IPS-NIHi7 (cell line): ENCODE data around the gene GASK1A.
"Not testable (repeated sequence)": the region's sequence is repeated elsewhere in the genome, so short reads cannot be mapped to it uniquely, and the experiment has no call there.

Experiments used
- DNase-seq: peaks from one replicate; pipeline ENCODE4 v3.0.0; 2012; ENCODE audit warnings: mixed read lengths; ENCODE audit errors: extremely low spot score

Gene GASK1A

DNA sequence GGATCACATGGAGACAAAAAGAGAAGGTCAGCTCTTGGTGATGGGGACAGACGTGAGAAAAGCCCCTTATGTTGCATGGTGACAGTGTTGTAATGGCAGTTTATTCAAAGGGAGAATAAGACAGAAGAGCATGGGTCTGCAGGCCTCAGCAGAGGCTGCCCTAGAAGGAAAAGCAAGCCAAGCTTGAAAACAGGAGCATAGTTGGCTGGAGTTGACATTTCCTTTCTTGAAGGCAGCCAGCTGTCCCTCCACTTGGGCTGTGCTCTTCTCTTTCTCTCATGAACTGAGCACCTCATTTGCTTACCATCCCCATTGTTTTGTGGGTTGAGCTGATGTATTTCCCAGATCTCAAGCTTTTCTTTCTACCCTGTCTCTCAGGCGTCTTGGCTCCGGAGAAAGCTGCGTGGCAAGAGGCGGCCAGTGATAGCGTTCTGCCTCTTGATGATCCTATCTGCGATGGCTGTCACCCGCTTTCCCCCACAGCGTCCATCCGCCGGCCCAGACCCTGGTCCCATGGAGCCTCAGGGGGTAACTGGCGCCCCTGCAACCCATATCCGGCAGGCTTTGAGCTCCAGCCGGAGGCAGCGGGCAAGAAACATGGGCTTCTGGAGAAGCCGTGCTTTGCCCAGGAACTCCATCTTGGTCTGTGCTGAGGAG is 52.9 kb downstream of the GASK1A start:
- no peak for DNase-seq

DNA sequence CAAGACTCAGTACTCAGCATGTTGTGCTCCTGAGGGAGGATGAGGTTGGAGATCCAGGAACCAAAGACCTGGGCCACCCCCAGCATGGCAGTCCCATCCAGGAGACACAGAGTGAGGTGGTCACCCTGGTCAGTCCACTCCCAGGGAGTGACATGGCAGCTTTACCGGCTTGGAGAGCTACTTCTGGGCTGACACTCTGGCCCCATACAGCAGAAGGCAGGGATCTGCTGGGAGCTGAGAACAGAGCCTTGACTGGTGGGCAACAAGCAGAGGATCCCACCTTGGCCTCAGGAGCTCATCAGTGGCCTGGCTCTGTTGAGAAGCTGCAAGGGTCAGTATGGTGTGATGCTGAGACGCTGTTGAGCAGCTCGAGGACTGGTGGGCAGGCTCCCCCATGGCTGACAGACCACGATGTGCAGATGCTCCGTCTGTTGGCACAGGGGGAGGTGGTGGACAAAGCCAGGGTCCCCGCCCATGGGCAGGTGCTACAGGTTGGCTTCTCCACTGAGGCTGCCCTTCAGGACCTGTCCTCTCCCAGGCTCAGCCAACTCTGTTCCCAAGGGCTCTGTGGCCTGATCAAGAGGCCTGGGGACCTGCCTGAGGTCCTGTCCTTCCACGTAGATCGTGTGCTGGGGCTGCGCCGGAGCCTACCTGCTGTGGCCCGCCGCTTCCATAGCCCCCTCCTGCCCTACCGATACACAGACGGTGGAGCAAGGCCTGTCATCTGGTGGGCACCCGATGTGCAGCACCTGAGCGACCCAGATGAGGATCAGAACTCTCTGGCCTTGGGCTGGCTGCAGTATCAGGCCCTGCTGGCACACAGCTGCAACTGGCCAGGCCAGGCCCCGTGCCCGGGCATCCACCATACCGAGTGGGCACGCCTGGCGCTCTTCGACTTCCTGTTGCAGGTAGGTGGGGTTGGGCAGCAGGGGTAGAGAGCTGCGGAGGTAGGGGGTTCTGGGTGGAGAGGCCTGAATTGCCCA is 53.8 kb downstream of the GASK1A start:
- no peak for DNase-seq

DNA sequence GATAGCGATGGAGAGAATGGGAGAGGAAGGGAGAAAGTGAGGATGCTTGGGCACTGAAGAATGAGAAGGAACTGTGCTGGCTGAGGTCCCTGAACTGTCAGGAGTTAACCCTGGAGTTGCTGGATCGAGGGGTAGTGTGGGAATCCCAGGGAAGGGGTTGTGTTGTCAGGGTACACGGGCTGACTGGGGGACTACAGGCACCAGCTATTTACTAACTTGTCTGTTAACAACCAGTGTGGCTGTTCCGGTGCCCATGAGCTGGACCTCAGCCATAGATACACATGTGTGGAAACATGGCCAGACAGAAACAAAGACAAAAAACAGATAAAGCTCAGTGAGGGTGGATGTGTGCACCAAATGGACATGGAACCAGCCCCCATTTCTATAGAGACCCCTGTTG is 55.1 kb downstream of the GASK1A start:
- no peak for DNase-seq

DNA sequence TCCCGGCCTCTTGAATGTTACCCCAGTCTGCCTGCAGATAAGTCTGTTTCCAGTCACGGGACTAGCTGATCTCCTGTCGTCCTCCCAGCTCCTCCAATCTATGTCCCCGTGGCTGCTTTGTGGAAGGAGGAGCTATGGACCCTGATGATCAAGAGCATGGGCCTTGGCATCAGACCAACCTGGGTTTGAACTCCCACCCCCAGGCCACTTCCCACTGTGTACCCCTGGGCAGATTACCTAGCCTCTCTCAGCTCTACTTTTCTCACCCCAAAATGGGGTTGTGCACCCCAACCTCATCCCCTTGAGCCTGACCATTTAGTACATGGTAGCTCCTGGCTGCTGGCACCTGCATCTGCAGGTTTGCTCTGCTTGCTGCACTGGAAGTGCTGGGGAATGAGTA is 55.8 kb downstream of the GASK1A start:
- DNase-seq: no peak

DNA sequence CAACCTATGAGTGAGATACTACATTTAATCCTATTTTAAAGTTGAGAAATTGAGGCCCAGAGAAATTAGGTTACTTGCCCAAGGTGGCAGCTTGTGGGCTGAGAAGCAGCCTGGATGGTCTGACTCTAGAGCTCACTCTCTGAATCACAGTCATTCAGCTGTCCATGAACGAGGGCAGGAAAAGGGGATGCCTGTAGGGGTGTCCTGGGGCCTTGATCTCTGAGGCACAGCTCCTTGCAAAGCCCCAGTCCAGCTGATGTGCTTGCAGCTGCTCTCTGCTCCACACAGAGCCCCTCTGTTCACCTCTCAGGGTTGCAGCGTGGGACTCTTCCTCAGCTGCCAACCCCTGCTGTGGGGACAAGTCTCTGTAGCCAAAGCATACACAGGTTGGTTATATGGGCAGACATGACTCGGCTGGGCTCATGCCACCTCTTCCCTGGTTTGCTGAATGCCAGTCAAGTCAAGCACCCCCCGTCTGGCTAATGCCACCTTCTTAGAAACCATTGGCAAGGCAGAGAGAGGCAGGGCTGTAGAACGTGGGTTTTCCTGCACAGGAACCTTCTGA is 56.8 kb downstream of the GASK1A start:
- DNase-seq: no peak

DNA sequence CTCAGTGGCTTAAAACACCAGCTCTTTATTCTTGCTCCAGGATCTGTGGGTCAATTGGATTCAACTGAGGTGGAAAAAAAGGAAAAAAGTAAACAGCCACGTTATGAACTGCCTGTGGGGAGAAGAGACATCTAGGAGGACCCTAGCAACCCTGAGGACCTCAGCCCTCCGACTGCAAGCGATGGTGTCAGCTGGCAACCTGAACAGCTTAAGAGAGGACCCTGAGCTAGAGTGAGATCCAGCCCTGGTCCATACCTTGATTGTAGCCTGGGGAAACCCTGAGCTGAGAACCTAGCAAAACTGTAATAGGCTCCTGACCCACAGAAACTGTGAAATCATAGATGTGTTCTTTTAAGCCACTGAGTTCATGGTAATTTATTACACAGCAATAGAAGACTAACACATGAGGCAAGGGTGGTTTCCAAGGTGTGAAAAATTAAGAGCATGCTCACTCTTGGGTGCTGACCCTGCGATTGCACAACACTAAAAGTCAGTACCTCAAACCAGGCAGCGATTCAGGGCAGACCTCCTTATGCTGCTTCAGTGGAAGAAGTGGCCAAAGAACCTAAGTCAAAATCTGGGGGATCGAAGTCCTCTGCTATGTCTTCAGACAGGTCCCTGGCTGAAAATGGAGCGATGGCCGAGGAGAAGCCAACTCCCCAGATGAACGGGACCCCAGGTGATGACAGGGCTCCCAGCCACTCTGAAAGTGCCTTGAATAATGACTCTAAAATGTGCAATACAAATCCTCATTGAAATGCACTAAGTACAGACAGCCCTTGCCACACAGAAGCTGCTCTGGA is 57.7 kb downstream of the GASK1A start:
- no peak for DNase-seq

DNA sequence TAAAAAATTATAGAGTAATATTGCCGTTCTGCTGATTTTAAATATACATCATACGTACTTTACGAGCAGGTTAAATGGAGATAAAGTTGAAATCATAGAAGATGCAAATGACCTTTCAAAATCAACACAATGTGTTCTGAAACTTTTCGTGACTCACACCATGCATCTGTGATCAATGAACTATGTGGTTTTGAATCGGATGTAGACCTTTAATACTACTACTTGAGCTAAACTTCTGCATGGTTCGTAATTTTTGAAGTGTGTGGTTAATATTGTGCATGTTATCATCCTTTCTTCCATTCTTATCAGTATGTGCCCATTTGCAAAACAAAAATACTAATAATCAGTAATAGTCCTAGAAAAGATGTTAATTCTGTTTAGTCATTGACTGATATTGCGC is 58.9 kb downstream of the GASK1A start:
- no peak for DNase-seq

DNA sequence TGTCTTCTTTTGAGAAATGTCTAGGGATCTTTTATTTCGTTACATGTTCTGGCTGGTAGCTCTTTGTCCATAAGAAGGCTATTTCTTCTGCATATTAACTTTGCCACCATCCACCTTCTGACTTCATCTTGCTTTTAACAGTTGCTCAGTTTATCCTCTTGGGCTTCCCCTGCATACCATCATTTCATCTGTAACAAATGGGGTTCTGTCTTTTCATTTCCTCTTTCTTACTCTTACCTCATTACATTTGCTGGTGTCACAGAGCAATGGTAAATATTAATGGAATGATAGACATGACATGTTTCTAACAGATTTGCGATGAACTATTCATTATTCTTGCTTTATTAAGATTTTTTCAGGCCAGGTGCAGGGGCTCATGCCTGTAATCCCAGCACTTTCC is 62.4 kb downstream of the GASK1A start:
- DNase-seq: no peak

DNA sequence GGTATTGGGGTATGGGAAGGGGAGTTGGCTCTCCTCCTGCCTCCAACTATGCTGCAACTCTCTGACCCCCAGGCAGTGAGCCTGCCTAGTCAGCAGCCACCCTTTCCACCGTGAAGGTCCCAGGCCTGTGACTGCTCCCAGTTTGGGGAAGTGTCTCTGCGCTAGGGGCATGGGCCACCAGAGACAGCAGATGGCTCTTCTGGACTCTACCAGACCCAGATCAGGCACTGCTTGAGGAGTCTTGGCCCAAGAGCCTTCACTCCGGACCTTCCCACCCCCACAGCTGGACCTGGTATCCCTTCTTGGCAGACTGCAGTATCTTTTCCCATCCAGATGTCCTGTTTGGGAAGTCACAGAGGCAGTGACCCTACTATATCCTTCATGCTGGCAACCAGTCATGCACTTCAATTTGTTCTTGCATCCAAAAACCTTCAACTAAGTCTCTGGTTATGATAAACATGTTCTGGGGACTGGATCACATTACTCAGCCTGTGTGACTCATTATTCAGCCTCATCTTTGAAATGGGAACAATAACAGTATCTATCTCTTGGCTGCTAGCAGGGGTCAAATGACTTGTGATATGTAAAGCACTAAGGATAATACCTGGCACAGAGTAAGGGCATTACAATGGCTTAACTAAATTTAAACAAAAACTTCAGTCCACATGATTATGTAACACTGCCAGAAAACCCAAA is 64.1 kb downstream of the GASK1A start:
- DNase-seq: no peak

DNA sequence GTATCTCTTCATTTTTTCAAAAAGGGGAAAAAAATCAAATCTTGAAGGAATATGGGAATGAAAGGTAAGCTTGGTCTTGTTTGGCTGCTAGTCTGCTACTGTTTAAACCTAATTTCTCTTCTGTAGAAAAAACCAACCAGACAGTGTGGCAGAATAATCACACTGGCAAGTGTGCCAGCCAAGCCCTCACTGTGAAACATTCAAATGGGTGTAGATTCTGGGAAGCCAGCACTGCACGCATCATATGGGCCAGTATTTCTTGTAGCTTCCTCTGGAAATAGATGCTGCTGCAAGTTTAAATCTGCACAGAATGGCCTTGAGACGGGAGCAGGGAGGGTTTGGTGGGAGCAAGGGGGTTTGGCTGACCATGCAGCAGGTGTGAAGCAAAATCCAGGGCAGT is 64.7 kb downstream of the GASK1A start:
- no peak for DNase-seq

DNA sequence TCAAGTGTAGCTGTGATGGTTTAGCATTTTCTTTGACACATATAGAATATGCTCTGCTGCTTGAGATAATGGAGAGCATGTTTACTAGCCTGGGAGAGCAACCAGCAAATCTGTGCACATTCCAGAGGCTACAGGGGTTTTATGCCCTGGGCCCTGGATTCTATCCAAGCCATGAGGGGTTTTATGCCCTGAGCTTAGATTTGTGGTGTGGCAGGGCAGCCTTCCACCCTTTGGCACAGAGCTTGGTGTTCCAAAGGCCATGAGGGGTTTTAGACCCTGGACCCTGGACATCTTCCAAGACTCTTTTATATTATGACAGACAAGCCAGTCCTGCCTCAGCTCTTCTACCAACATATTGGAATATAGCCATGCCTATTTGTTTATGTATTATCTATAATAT is 66.0 kb downstream of the GASK1A start:
- not testable (repeated sequence) for DNase-seq

DNA sequence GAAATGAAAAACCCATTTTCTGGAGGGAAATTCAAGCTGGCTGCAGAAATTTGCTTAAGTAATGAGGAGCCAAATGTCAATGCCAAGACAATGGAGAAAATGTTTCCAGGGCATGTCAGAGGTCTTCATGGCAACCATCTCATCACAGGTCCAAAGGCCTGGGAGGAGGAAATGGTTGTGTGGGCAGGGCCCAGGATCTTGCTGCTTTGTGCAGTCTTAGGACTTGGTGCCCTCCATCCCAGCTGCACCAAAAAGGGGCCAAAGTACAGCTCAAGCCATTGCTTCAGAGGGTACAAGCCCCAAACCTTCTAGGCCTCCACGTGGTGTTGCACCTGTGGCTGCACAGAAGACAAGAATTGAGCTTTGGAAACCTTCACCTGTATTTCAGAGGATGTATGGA is 67.5 kb downstream of the GASK1A start:
- DNase-seq: no peak

DNA sequence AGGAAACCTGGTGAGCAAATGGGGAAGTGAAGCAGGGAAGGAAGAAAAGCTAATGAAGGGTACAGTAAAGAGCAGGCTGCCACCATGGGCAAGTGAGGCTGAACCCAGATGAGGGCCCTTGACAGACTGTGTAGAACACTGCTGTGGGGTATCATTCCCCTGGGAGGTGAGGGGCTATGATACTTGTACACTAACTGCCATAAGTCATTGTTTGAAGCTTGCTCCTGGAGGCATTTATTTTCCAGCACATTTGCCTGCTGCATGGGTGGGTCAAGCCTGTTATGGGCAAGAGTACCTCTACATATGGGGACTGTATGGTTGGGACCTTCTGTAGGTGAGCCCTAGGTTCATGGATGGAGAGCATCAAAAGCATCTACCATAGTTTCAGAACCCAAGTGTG is 69.4 kb downstream of the GASK1A start:
- DNase-seq: no peak

DNA sequence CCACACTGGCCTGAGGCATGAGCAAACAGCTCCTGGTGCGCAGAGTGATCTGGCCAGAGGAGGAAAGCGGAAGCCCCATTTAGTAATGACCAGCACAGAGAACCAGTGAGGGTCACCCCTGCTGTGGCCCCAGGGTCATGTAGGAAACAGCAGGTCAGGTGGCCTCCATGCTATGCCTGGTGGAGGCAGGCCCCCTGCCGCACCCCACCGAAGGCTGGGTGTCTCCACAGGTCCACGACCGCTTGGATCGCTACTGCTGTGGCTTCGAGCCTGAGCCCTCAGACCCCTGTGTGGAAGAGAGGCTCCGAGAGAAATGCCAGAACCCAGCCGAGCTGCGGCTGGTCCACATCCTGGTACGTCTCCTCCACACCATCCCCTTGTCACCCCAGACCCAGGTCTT is 74.2 kb downstream of the GASK1A start:
- no peak for DNase-seq

DNA sequence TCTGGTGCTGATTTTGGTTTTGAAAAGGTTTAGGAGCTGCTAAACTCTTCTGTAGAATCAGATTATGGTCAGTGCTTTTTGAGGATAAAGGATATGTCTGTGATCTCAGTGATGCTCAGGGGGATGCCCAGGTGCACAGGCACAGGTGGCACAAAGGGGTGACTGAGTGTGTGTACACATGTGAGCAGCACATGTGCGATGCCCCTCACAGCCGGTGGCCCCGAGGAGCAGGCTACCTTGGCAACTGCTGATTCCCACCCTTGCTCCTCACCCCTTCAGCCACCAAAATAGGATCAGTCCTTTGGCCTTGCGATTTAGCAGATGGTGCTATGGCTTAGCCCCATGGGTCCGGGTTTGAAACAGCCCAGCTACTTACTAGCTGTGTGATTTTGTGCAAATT is 75.6 kb downstream of the GASK1A start:
- no peak for DNase-seq

DNA sequence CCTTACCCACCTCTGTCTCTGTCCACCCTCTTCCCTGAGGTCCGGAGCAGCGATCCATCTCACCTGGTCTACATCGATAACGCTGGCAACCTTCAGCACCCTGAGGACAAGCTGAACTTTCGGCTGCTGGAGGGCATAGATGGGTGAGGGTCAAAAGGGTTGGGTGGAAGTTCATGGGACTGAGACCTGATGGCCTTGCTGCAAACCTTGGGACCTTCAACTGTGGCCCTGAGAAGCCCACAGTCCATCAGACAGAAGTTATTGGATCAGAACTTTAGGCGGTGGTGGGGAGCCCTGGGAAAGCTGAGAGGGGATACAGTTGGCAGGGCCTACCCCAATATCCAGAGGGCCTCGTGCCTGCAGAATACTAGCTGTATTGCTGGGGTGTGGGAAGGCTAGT is 76.3 kb downstream of the GASK1A start:
- no peak for DNase-seq

DNA sequence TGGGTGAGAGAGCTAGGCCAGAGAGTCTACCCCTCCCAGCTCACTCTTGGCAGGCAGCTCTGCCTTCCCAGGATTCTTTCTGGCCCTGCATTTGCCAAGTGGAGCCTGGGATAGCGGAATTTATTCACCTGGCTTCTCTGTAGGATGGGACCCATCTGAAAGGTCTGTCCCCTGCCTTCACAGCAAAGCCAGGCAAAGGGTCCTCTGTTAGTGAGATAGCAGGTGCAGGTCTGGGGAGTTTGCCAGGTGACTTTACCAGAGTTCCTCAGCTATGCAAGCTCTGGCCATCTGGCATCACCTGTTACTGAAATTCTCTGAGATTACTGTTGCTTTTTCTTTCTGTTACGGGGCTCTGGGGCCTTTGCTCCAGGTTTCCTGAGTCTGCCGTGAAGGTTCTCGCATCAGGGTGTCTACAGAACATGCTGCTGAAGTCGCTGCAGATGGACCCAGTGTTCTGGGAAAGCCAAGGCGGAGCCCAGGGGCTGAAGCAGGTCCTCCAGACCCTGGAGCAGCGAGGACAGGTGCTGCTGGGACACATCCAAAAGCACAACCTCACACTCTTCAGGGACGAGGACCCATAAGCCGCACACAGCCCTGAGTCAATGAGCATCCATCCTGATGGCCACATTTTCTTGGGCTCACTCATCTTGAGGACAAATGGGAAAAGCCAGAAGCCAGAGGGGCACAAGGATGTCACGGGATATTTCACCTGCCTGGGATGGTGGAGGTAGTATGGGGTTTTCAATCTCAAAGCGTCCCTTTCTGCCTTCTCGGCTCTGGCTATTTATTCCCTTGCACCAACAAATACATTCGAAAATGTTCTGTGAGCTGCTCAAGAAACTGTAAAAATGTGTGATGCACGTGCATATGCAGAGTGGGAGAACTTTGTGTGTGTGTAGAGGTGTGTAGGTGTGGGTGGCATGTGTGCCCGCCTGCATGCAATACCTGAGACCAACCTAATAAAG is 77.0 kb downstream of the GASK1A start:
- no peak for DNase-seq

DNA sequence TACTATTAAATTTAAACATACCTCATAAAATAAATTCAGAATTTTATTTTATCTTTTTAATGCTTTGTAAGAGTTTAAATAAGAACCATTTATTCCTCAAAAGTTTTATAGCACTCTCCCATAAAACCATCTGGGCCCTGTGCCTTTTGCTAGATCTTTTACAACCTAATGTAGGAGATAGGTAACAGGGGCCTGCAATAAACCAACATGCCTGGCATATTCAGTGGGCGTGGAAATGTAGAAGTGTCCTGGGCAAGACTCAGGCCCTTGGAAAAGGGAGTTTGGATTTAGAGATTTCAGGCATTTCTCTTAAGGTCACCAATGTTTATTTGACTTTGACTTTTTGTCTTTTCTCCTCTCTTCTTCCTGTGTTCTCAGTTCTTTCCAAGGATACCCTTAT is 80.3 kb downstream of the GASK1A start:
- DNase-seq: no peak

DNA sequence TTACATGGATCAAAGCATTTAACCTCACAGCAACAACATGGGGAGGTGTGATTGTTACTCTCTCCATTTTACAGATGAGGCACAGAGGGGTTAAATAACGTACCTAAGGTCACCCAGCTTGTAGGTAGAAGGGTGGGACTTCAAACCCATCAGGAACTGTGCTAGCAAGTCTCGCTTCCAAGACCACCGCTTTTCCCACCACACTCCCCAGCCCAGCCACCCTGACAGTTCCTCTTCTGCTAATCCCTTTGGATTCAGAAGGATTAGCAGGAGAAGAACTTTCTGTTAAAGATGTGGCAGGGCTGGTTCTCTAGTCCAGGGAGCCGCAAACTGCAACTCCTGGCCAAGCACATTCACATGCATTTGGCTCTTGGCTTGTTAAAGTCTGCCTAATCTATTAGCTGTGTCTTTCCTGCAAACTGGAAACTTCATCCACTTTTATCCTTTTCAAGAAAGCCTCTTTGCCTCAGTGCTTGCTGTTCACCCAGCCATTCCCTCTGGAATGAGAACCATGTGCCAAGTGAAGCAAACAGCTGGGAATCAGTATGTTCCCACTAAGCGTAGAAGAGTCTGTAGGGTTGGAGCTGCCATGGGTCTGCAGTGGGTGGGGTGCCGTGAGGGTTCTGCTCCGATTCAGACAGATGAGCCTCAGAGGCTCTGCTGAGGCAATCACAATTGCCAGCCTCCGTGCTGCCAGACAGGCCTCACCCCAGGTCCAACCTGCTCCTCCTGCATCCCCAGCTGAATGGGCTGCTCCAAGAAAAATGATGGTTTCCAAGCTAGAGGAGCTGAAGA is 82.2 kb downstream of the GASK1A start:
- DNase-seq: no peak
